Activated naive CD8-positive, alpha-beta T cell treated with anti-CD3 and anti-CD28 coated beads, Interleukin-2, amount 50 U/mL, for 24 hours (primary cell): ENCODE data around the gene NACC1.
A peak's percentile ranks its signal among the peaks of the same experiment; 100 is the strongest.

Experiments used
- ATAC-seq: fragments of 150-1000 bp; cut with Tn5 transposase; one replicate; pipeline ENCODE4 v1.10.0; 2021
- DNase-seq: peaks from one replicate; pipeline ENCODE4 v3.0.0; 2021
- H3K27ac Mint-ChIP-seq: one replicate; pipeline ENCODE4 v1.8.0; 2021; ENCODE audit warnings: mild to moderate bottlenecking, mixed read lengths
- H3K27me3 Mint-ChIP-seq: one replicate; pipeline ENCODE4 v1.8.0; 2021; ENCODE audit warnings: mixed read lengths
- H3K36me3 Mint-ChIP-seq: one replicate; pipeline ENCODE4 v1.8.0; 2021; ENCODE audit warnings: low read depth, mixed read lengths
- H3K4me1 Mint-ChIP-seq: one replicate; pipeline ENCODE4 v1.8.0; 2021; ENCODE audit warnings: mixed read lengths
- H3K4me3 Mint-ChIP-seq: one replicate; pipeline ENCODE4 v1.8.0; 2021; ENCODE audit warnings: mild to moderate bottlenecking, moderate library complexity, mixed read lengths
- H3K9me3 Mint-ChIP-seq: one replicate; pipeline ENCODE4 v1.8.0; 2021; ENCODE audit warnings: mixed read lengths

The NACC1 gene

GRCh38 chr19:13118424-13119193, 545 bp downstream of the NACC1 start:
- no peak for ATAC-seq

GRCh38 chr19:13119627-13120026, 1.6 kb downstream of the NACC1 start:
- DNase-seq (no peak), ATAC-seq (no peak)
- Mint-ChIP-seq H3K36me3 (peaks cover 30% of the 10 kb centered on the region), H3K4me1 (peaks cover 68% of the 10 kb centered on the region), H3K27ac (peak overlapping the region; percentile 74), H3K4me3 (peak overlapping the region; percentile 82), H3K9me3 (no peaks in the 10 kb centered on the region), H3K27me3 (peaks cover 2% of the 10 kb centered on the region)

More at GRCh38 chr19:13118424-13119193, 545 bp downstream of the NACC1 start:
- Mint-ChIP-seq H3K4me1 (peaks cover 73% of the 10 kb centered on the region), H3K27ac (peak overlapping the region; percentile 74), H3K36me3 (peaks cover 35% of the 10 kb centered on the region), H3K27me3 (peaks cover 2% of the 10 kb centered on the region), H3K9me3 (no peaks in the 10 kb centered on the region), H3K4me3 (peak overlapping the region; percentile 82)
- DNase-seq = peak; percentile 64

- ATAC-seq (no peak), DNase-seq (no peak)
- H3K4me1 Mint-ChIP-seq = peaks cover 66% of the 10 kb centered on the region
- peak overlapping the region; percentile 82 for H3K4me3 Mint-ChIP-seq
- H3K9me3 Mint-ChIP-seq = no peaks in the 10 kb centered on the region
- peak overlapping the region; percentile 81 for H3K27ac Mint-ChIP-seq
- H3K36me3 Mint-ChIP-seq = peaks cover 29% of the 10 kb centered on the region
- H3K27me3 Mint-ChIP-seq = peaks cover 2% of the 10 kb centered on the region
These were observed 2.0 kb downstream of the NACC1 start for GRCh38 chr19:13120031-13120430.

GRCh38 chr19:13120817-13121216, 2.8 kb downstream of the NACC1 start:
- DNase-seq = no peak
- Mint-ChIP-seq H3K4me1 (peaks cover 59% of the 10 kb centered on the region), H3K4me3 (peak overlapping the region; percentile 47)

GRCh38 chr19:13121551-13122274, 3.6 kb downstream of the NACC1 start:
- peaks cover 27% of the 10 kb centered on the region for H3K36me3 Mint-ChIP-seq
- peak; percentile 6 for ATAC-seq
- peak overlapping the region; percentile 81 for H3K27ac Mint-ChIP-seq
- H3K27me3 Mint-ChIP-seq = no peaks in the 10 kb centered on the region
- H3K4me1 Mint-ChIP-seq = peaks cover 59% of the 10 kb centered on the region
- H3K9me3 Mint-ChIP-seq = no peaks in the 10 kb centered on the region
- H3K4me3 Mint-ChIP-seq = peak overlapping the region; percentile 47
- DNase-seq = peak; percentile 45

More at GRCh38 chr19:13120817-13121216, 2.8 kb downstream of the NACC1 start:
- Mint-ChIP-seq H3K36me3 (peaks cover 27% of the 10 kb centered on the region), H3K27ac (peak overlapping the region; percentile 81), H3K9me3 (no peaks in the 10 kb centered on the region), H3K27me3 (peaks cover 2% of the 10 kb centered on the region)
- no peak for ATAC-seq

- no peaks in the 10 kb centered on the region for H3K9me3 Mint-ChIP-seq
- no peaks in the 10 kb centered on the region for H3K27me3 Mint-ChIP-seq
- H3K4me1 Mint-ChIP-seq = peaks cover 58% of the 10 kb centered on the region
- peaks cover 29% of the 10 kb centered on the region for H3K36me3 Mint-ChIP-seq
- peak overlapping the region; percentile 81 for H3K27ac Mint-ChIP-seq
- no peak for DNase-seq
- peak overlapping the region; percentile 47 for H3K4me3 Mint-ChIP-seq
- peak; percentile 25 for ATAC-seq
These were observed 4.3 kb downstream of the NACC1 start for GRCh38 chr19:13122275-13122878.

- peak overlapping the region; percentile 81 for H3K27ac Mint-ChIP-seq
- no peaks in the 10 kb centered on the region for H3K27me3 Mint-ChIP-seq
- DNase-seq (no peak), ATAC-seq (no peak)
- no peak overlapping the region for H3K4me3 Mint-ChIP-seq
- peaks cover 29% of the 10 kb centered on the region for H3K36me3 Mint-ChIP-seq
- H3K9me3 Mint-ChIP-seq = no peaks in the 10 kb centered on the region
- H3K4me1 Mint-ChIP-seq = peaks cover 60% of the 10 kb centered on the region
These were observed 5.2 kb downstream of the NACC1 start for GRCh38 chr19:13122980-13123957.

GRCh38 chr19:13127051-13127450, 9.0 kb downstream of the NACC1 start:
- H3K36me3 Mint-ChIP-seq = peaks cover 16% of the 10 kb centered on the region
- H3K27me3 Mint-ChIP-seq = no peaks in the 10 kb centered on the region
- no peaks in the 10 kb centered on the region for H3K9me3 Mint-ChIP-seq
- H3K4me1 Mint-ChIP-seq = peaks cover 53% of the 10 kb centered on the region
- H3K27ac Mint-ChIP-seq = no peak overlapping the region
- no peak for DNase-seq
- H3K4me3 Mint-ChIP-seq = no peak overlapping the region
- ATAC-seq = no peak

- DNase-seq (no peak), ATAC-seq (no peak)
- H3K36me3 Mint-ChIP-seq = peaks cover 18% of the 10 kb centered on the region
- peaks cover 53% of the 10 kb centered on the region for H3K4me1 Mint-ChIP-seq
- no peaks in the 10 kb centered on the region for H3K27me3 Mint-ChIP-seq
- no peaks in the 10 kb centered on the region for H3K9me3 Mint-ChIP-seq
- H3K4me3 Mint-ChIP-seq = no peak overlapping the region
- peak overlapping the region; percentile 52 for H3K27ac Mint-ChIP-seq
These were observed 9.9 kb downstream of the NACC1 start for GRCh38 chr19:13127811-13128575.

- ATAC-seq = no peak
These were observed 10.5 kb downstream of the NACC1 start for GRCh38 chr19:13128583-13128982.

GRCh38 chr19:13129384-13129783, 11.3 kb downstream of the NACC1 start:
- no peak overlapping the region for H3K27ac Mint-ChIP-seq
- ATAC-seq = no peak

More at GRCh38 chr19:13128583-13128982, 10.5 kb downstream of the NACC1 start:
- H3K4me1 Mint-ChIP-seq = peaks cover 55% of the 10 kb centered on the region
- no peaks in the 10 kb centered on the region for H3K9me3 Mint-ChIP-seq
- no peak overlapping the region for H3K27ac Mint-ChIP-seq
- no peaks in the 10 kb centered on the region for H3K27me3 Mint-ChIP-seq
- DNase-seq = no peak
- H3K4me3 Mint-ChIP-seq = no peak overlapping the region
- H3K36me3 Mint-ChIP-seq = peaks cover 21% of the 10 kb centered on the region

GRCh38 chr19:13130886-13131490, 12.9 kb downstream of the NACC1 start:
- Mint-ChIP-seq H3K27ac (peak overlapping the region; percentile 100), H3K36me3 (peaks cover 23% of the 10 kb centered on the region), H3K27me3 (no peaks in the 10 kb centered on the region), H3K4me3 (no peak overlapping the region), H3K9me3 (no peaks in the 10 kb centered on the region), H3K4me1 (peaks cover 63% of the 10 kb centered on the region)
- ATAC-seq (no peak), DNase-seq (no peak)

More at GRCh38 chr19:13129384-13129783, 11.3 kb downstream of the NACC1 start:
- Mint-ChIP-seq H3K27me3 (no peaks in the 10 kb centered on the region), H3K4me3 (no peak overlapping the region), H3K9me3 (no peaks in the 10 kb centered on the region), H3K4me1 (peaks cover 59% of the 10 kb centered on the region), H3K36me3 (peaks cover 26% of the 10 kb centered on the region)
- no peak for DNase-seq
